ENCODE data around the gene VPS18. TPM values are rescaled to one million over a fixed set of nuclear protein-coding genes. Genes with fewer than 3 reads are reported as not detected.

Gene VPS18
- polyA plus RNA-seq, 1 donor, result 19.5 TPM

GRCh38 chr15:40911141-40911540 lies 16.9 kb downstream of the VPS18 start:
- Histone ChIP-seq H3K4me1 (ENCODE audit: control insufficient read depth, insufficient read depth, low read length) (peaks cover 46% of the 10 kb centered on the region), H3K27ac (ENCODE audit: low read length) (peak overlapping the region; percentile 39), H3K36me3 (ENCODE audit: control insufficient read depth, insufficient read depth, low read length) (no peaks in the 10 kb centered on the region), H3K4me3 (ENCODE audit: low read length) (no peak overlapping the region), H3K27me3 (ENCODE audit: control insufficient read depth, insufficient read depth, low read length) (no peaks in the 10 kb centered on the region), H3K9me3 (ENCODE audit: control insufficient read depth, low read depth, low read length) (no peaks in the 10 kb centered on the region)
- WGBS (ENCODE audit: insufficient coverage, low lambda C conversion rate), result no CpG with 5 or more reads among the region's 7 CpGs
- no peak for DNase-seq

GRCh38 chr15:40911693-40912092 lies 17.4 kb downstream of the VPS18 start:
- peaks cover 44% of the 10 kb centered on the region for H3K4me1 ChIP-seq (ENCODE audit: control insufficient read depth, insufficient read depth, low read length)
- H3K27ac ChIP-seq (ENCODE audit: low read length), result peak overlapping the region; percentile 39
- no peaks in the 10 kb centered on the region for H3K36me3 ChIP-seq (ENCODE audit: control insufficient read depth, insufficient read depth, low read length)
- no peaks in the 10 kb centered on the region for H3K9me3 ChIP-seq (ENCODE audit: control insufficient read depth, low read depth, low read length)
- H3K4me3 ChIP-seq (ENCODE audit: low read length), result no peak overlapping the region
- no CpG with 5 or more reads among the region's 2 CpGs for WGBS (ENCODE audit: insufficient coverage, low lambda C conversion rate)
- DNase-seq, result no peak
- no peaks in the 10 kb centered on the region for H3K27me3 ChIP-seq (ENCODE audit: control insufficient read depth, insufficient read depth, low read length)

- no peaks in the 10 kb centered on the region for H3K27me3 ChIP-seq (ENCODE audit: control insufficient read depth, insufficient read depth, low read length)
- no CpG with 5 or more reads among the region's 6 CpGs for WGBS (ENCODE audit: insufficient coverage, low lambda C conversion rate)
- no peaks in the 10 kb centered on the region for H3K36me3 ChIP-seq (ENCODE audit: control insufficient read depth, insufficient read depth, low read length)
- no peaks in the 10 kb centered on the region for H3K9me3 ChIP-seq (ENCODE audit: control insufficient read depth, low read depth, low read length)
- no peak for DNase-seq
- H3K4me3 ChIP-seq (ENCODE audit: low read length), result no peak overlapping the region
- H3K27ac ChIP-seq (ENCODE audit: low read length), result no peak overlapping the region
- H3K4me1 ChIP-seq (ENCODE audit: control insufficient read depth, insufficient read depth, low read length), result peaks cover 37% of the 10 kb centered on the region
Observed at GRCh38 chr15:40912478-40912877, 18.2 kb downstream of the VPS18 start.

- WGBS (ENCODE audit: insufficient coverage, low lambda C conversion rate), result no CpG with 5 or more reads among the region's 12 CpGs
- no peak overlapping the region for H3K4me3 ChIP-seq (ENCODE audit: low read length)
Observed at GRCh38 chr15:40914013-40914412, 19.8 kb downstream of the VPS18 start.

GRCh38 chr15:40914486-40914885 lies 20.2 kb downstream of the VPS18 start:
- Histone ChIP-seq H3K27ac (ENCODE audit: low read length) (no peak overlapping the region), H3K27me3 (ENCODE audit: control insufficient read depth, insufficient read depth, low read length) (no peaks in the 10 kb centered on the region), H3K4me1 (ENCODE audit: control insufficient read depth, insufficient read depth, low read length) (peaks cover 36% of the 10 kb centered on the region), H3K36me3 (ENCODE audit: control insufficient read depth, insufficient read depth, low read length) (no peaks in the 10 kb centered on the region), H3K9me3 (ENCODE audit: control insufficient read depth, low read depth, low read length) (no peaks in the 10 kb centered on the region), H3K4me3 (ENCODE audit: low read length) (no peak overlapping the region)
- WGBS (ENCODE audit: insufficient coverage, low lambda C conversion rate), result no CpG with 5 or more reads among the region's 8 CpGs
- no peak for DNase-seq

More at GRCh38 chr15:40914013-40914412, 19.8 kb downstream of the VPS18 start:
- Histone ChIP-seq H3K4me1 (ENCODE audit: control insufficient read depth, insufficient read depth, low read length) (peaks cover 35% of the 10 kb centered on the region), H3K27ac (ENCODE audit: low read length) (no peak overlapping the region), H3K9me3 (ENCODE audit: control insufficient read depth, low read depth, low read length) (no peaks in the 10 kb centered on the region), H3K36me3 (ENCODE audit: control insufficient read depth, insufficient read depth, low read length) (no peaks in the 10 kb centered on the region), H3K27me3 (ENCODE audit: control insufficient read depth, insufficient read depth, low read length) (no peaks in the 10 kb centered on the region)
- DNase-seq, result no peak

- H3K9me3 ChIP-seq (ENCODE audit: control insufficient read depth, low read depth, low read length), result no peaks in the 10 kb centered on the region
- no CpG with 5 or more reads among the region's 12 CpGs for WGBS (ENCODE audit: insufficient coverage, low lambda C conversion rate)
- H3K4me3 ChIP-seq (ENCODE audit: low read length), result no peak overlapping the region
- H3K36me3 ChIP-seq (ENCODE audit: control insufficient read depth, insufficient read depth, low read length), result no peaks in the 10 kb centered on the region
- no peak overlapping the region for H3K27ac ChIP-seq (ENCODE audit: low read length)
- peaks cover 32% of the 10 kb centered on the region for H3K4me1 ChIP-seq (ENCODE audit: control insufficient read depth, insufficient read depth, low read length)
- DNase-seq, result no peak
- H3K27me3 ChIP-seq (ENCODE audit: control insufficient read depth, insufficient read depth, low read length), result no peaks in the 10 kb centered on the region
Observed at GRCh38 chr15:40915116-40915661, 20.9 kb downstream of the VPS18 start.

- Histone ChIP-seq H3K27ac (ENCODE audit: low read length) (no peak overlapping the region), H3K4me1 (ENCODE audit: control insufficient read depth, insufficient read depth, low read length) (peaks cover 31% of the 10 kb centered on the region), H3K36me3 (ENCODE audit: control insufficient read depth, insufficient read depth, low read length) (no peaks in the 10 kb centered on the region), H3K27me3 (ENCODE audit: control insufficient read depth, insufficient read depth, low read length) (no peaks in the 10 kb centered on the region), H3K4me3 (ENCODE audit: low read length) (no peak overlapping the region), H3K9me3 (ENCODE audit: control insufficient read depth, low read depth, low read length) (no peaks in the 10 kb centered on the region)
- no CpG with 5 or more reads among the region's 6 CpGs for WGBS (ENCODE audit: insufficient coverage, low lambda C conversion rate)
- DNase-seq, result no peak
Observed at GRCh38 chr15:40915679-40916078, 21.4 kb downstream of the VPS18 start.

GRCh38 chr15:40917585-40917984 lies 23.3 kb downstream of the VPS18 start:
- no peaks in the 10 kb centered on the region for H3K27me3 ChIP-seq (ENCODE audit: control insufficient read depth, insufficient read depth, low read length)
- no CpG with 5 or more reads among the region's 11 CpGs for WGBS (ENCODE audit: insufficient coverage, low lambda C conversion rate)
- DNase-seq, result no peak
- peaks cover 50% of the 10 kb centered on the region for H3K4me1 ChIP-seq (ENCODE audit: control insufficient read depth, insufficient read depth, low read length)
- peak overlapping the region; percentile 39 for H3K27ac ChIP-seq (ENCODE audit: low read length)
- no peaks in the 10 kb centered on the region for H3K36me3 ChIP-seq (ENCODE audit: control insufficient read depth, insufficient read depth, low read length)
- H3K4me3 ChIP-seq (ENCODE audit: low read length), result no peak overlapping the region
- H3K9me3 ChIP-seq (ENCODE audit: control insufficient read depth, low read depth, low read length), result no peaks in the 10 kb centered on the region

GRCh38 chr15:40918146-40918798 lies 24.0 kb downstream of the VPS18 start:
- no peak for DNase-seq
- peak overlapping the region; percentile 39 for H3K27ac ChIP-seq (ENCODE audit: low read length)

GRCh38 chr15:40918799-40919392 lies 24.6 kb downstream of the VPS18 start:
- no CpG with 5 or more reads among the region's 19 CpGs for WGBS (ENCODE audit: insufficient coverage, low lambda C conversion rate)
- peak overlapping the region; percentile 39 for H3K27ac ChIP-seq (ENCODE audit: low read length)
- H3K9me3 ChIP-seq (ENCODE audit: control insufficient read depth, low read depth, low read length), result no peaks in the 10 kb centered on the region
- H3K36me3 ChIP-seq (ENCODE audit: control insufficient read depth, insufficient read depth, low read length), result no peaks in the 10 kb centered on the region
- H3K27me3 ChIP-seq (ENCODE audit: control insufficient read depth, insufficient read depth, low read length), result no peaks in the 10 kb centered on the region
- peaks cover 58% of the 10 kb centered on the region for H3K4me1 ChIP-seq (ENCODE audit: control insufficient read depth, insufficient read depth, low read length)
- no peak for DNase-seq
- H3K4me3 ChIP-seq (ENCODE audit: low read length), result no peak overlapping the region

More at GRCh38 chr15:40918146-40918798, 24.0 kb downstream of the VPS18 start:
- H3K4me1 ChIP-seq (ENCODE audit: control insufficient read depth, insufficient read depth, low read length), result peaks cover 57% of the 10 kb centered on the region
- H3K27me3 ChIP-seq (ENCODE audit: control insufficient read depth, insufficient read depth, low read length), result no peaks in the 10 kb centered on the region
- no CpG with 5 or more reads among the region's 15 CpGs for WGBS (ENCODE audit: insufficient coverage, low lambda C conversion rate)
- no peak overlapping the region for H3K4me3 ChIP-seq (ENCODE audit: low read length)
- no peaks in the 10 kb centered on the region for H3K36me3 ChIP-seq (ENCODE audit: control insufficient read depth, insufficient read depth, low read length)
- H3K9me3 ChIP-seq (ENCODE audit: control insufficient read depth, low read depth, low read length), result no peaks in the 10 kb centered on the region

Measured in large intestine (tissue), 3 donors.